BJ (cell line): ENCODE data around the gene KRTAP4-16. TPM values are rescaled to one million over a fixed set of nuclear protein-coding genes. Genes with fewer than 3 reads are reported as not detected.
"Not testable (repeated sequence)": the region's sequence is repeated elsewhere in the genome, so short reads cannot be mapped to it uniquely, and the experiment has no call there.

Experiments used
- CTCF ChIA-PET: fragments of 350-600 bp; formaldehyde crosslinking; extraction: SDS; loops from one replicate; lab custom pipeline; 2021; ENCODE audit warnings: antibody characterized with exemption, inconsistent platforms; lab: Yijun Ruan, JAX
- POLR2A ChIA-PET: fragments of 300-600 bp; sonication (Branson Sonifier 250); formaldehyde crosslinking; extraction: SDS; loops from one replicate; lab custom pipeline; 2021; ENCODE audit warnings: antibody characterized with exemption; lab: Charles Lee
- DNase-seq: peaks from one replicate; pipeline ENCODE4 v3.0.0-alpha.2; 2011; ENCODE audit warnings: low read depth
- H3K27me3 ChIP-seq: 2 replicates; pipeline ENCODE4 v1.6.0; 2011; ENCODE audit warnings: low read length; ENCODE audit not compliant: control insufficient read depth, insufficient read depth
- H3K36me3 ChIP-seq: 2 replicates; pipeline ENCODE4 v1.5.1; 2011; ENCODE audit warnings: low read length; ENCODE audit not compliant: control insufficient read depth, insufficient read depth
- H3K4me3 ChIP-seq: 2 replicates; pipeline ENCODE4 v1.5.1; 2011; ENCODE audit warnings: low read depth, mild to moderate bottlenecking, control low read depth, low read length
- CTCF ChIP-seq: IDR thresholded peaks from 2 replicates; pipeline ENCODE4 v1.5.1; 2011; ENCODE audit warnings: low read depth, mild to moderate bottlenecking, control low read depth, inconsistent platforms, low read length, moderate library complexity; ENCODE audit not compliant: insufficient read depth
- polyA plus RNA-seq: library from polyadenylated mRNA; depleted of rRNA; stranded (reverse); fragments of >200 nt; gene quantifications from 2 replicates; pipeline ENCODE4 v1.2.3, GENCODE V29; 2011

Gene KRTAP4-16
- polyA plus RNA-seq, 1 experiment, result not detected

DNA sequence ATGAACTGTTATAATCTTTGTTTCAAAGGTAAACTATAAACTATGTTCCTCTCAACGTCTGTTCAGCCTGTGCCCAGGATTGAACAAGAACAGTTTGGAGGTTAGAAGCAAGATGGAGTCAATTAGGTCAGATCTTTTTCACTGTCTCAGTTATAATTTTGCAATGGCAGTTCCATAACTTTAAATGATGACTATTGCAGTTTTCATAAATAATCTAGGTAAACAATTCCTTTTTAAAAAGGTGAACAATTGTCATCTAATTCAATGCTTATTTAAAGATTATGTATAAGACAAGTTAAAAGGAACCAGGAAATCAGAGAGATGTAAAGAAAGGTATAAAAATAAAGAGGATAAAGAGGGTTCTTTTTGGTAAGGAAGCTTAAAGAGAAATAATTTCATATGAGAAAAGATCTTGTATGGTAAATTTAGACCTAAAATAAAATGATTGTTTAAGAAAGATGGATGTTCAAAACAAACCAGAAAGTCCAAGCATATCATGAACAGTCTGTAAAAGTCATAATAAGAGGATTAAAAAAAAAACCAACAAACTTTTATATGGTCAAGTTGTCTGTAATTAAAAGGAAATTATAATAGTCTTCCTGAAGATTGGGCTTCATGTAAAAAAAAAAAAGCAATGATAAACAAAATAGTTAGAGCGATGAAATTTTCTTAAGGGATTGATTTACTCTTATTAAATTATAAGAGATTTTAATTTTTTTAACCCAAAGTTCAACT is 9.3 kb upstream of the KRTAP4-16 start:
- DNase-seq, result no peak
- CTCF ChIA-PET, result interaction anchor here (1.1 kb wide), 1 partner anchor 35 kb away, joined by 3 read pairs; no protein-coding TSS in a partner anchor
- POLR2A ChIA-PET, result no interaction called here
- Histone ChIP-seq H3K36me3 (peaks cover 4% of the 10 kb centered on the region), H3K4me3 (peak overlapping the region; percentile 5; the same call in 1 of the 2 replicates), H3K27me3 (no peaks in the 10 kb centered on the region)
- TF ChIP-seq CTCF, result no peak

GRCh38 chr17:41108728-41109386 is 6.8 kb upstream of the KRTAP4-16 start:
- H3K27me3 ChIP-seq, DNase-seq, H3K36me3 ChIP-seq, CTCF ChIA-PET: not testable (repeated sequence)
- POLR2A ChIA-PET, result interaction anchor here (0.6 kb wide), 1 partner anchor 439 kb away, joined by 4 read pairs; no protein-coding TSS in a partner anchor
- peak overlapping the region; percentile 36 for H3K4me3 ChIP-seq

- Histone ChIP-seq H3K36me3 (no peaks in the 10 kb centered on the region), H3K4me3 (peak overlapping the region; percentile 36), H3K27me3 (no peaks in the 10 kb centered on the region)
- no peak for TF ChIP-seq CTCF
- POLR2A ChIA-PET, result interaction anchor here (0.6 kb wide), 1 partner anchor 440 kb away, joined by 4 read pairs; no protein-coding TSS in a partner anchor
- CTCF ChIA-PET, result no interaction called here
- DNase-seq, result no peak
These were observed 6.0 kb upstream of the KRTAP4-16 start for GRCh38 chr17:41107941-41108450.

DNA sequence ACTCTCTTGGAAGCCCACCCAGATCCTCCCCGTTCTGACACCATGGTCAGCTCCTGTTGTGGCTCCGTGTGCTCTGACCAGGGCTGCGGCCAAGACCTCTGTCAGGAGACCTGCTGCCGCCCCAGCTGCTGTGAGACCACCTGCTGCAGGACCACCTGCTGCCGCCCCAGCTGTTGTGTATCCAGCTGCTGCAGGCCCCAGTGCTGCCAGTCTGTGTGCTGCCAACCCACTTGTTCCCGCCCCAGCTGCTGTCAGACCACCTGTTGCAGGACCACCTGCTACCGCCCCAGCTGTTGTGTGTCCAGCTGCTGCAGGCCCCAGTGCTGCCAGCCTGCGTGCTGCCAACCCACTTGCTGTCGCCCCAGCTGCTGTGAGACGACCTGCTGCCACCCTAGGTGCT is 3.3 kb upstream of the KRTAP4-16 start, which contains the start of gene KRTAP4-9:
TSS of gene KRTAP4-9 (plus strand) at position 43 of the 400 bp plus-strand sequence. CDS start at position 43, 0 bp downstream.
- H3K27me3 ChIP-seq, H3K4me3 ChIP-seq, DNase-seq, CTCF ChIA-PET, H3K36me3 ChIP-seq, POLR2A ChIA-PET: not testable (repeated sequence)

- POLR2A ChIA-PET, H3K27me3 ChIP-seq, H3K36me3 ChIP-seq, H3K4me3 ChIP-seq, CTCF ChIA-PET, DNase-seq: not testable (repeated sequence)
These were observed 2.5 kb upstream of the KRTAP4-16 start for GRCh38 chr17:41104386-41105038.

- TF ChIP-seq CTCF, result no peak
- no peak for DNase-seq
- no peaks in the 10 kb centered on the region for H3K27me3 ChIP-seq
- no peaks in the 10 kb centered on the region for H3K36me3 ChIP-seq
- CTCF ChIA-PET, result no interaction called here
- H3K4me3 ChIP-seq, result no peak overlapping the region
- POLR2A ChIA-PET, result no interaction called here
These were observed 1.9 kb upstream of the KRTAP4-16 start for GRCh38 chr17:41103896-41104295.

- H3K27me3 ChIP-seq, H3K36me3 ChIP-seq, CTCF ChIA-PET, H3K4me3 ChIP-seq: not testable (repeated sequence)
- POLR2A ChIA-PET, result interaction anchor here (0.6 kb wide), 2 partner anchors 86 to 193 kb away, joined by 3 to 5 read pairs; no protein-coding TSS in a partner anchor
- DNase-seq, result peak; percentile 85
These were observed 2.1 kb downstream of the KRTAP4-16 start for GRCh38 chr17:41099682-41100480.
